ENCODE data around the gene C2orf68. TPM values are rescaled to one million over a fixed set of nuclear protein-coding genes. Genes with fewer than 3 reads are reported as not detected.
"Not testable (repeated sequence)": the region's sequence is repeated elsewhere in the genome, so short reads cannot be mapped to it uniquely, and the experiment has no call there.

The C2orf68 gene
- total RNA-seq, 3 donors from 2014 or later, result 17.1 to 21.0 (median 18.1) TPM

DNA sequence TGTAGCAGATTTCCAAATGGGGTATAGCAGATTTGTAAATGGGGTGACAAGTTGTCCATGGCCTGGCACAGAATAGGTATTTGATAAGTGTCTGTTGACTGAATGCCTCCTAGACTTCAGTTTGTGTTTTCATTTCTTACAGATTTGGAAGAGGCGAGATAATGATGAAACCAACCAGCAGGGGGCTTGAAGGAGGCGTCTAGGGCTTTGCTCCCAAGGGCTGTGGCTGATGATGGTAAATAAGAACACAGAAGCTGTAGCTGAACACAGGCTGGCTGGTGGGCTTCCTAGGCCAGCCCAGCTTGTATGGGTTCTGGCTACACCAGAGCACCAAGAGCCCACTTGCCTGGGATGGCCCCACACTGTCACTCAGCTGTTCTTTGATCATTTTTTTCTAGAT, 36.8 kb upstream of the C2orf68 start:
- DNase-seq, result no peak
- Mint-ChIP-seq H3K36me3 (ENCODE audit: insufficient read depth) (peaks cover 44% of the 10 kb centered on the region), H3K27me3 (ENCODE audit: low read depth) (no peaks in the 10 kb centered on the region), H3K4me1 (ENCODE audit: low read depth) (no peaks in the 10 kb centered on the region), H3K9me3 (no peaks in the 10 kb centered on the region), H3K4me3 (no peak overlapping the region)
- ATAC-seq, result peak in 1 of 2 donors; percentile 27

GRCh38 chr2:85647823-85648526, 36.1 kb upstream of the C2orf68 start:
- H3K36me3 Mint-ChIP-seq (ENCODE audit: insufficient read depth), result peaks cover 43% of the 10 kb centered on the region
- no peak overlapping the region for H3K4me3 Mint-ChIP-seq
- no peaks in the 10 kb centered on the region for H3K9me3 Mint-ChIP-seq
- ATAC-seq (no peak), DNase-seq (no peak)
- H3K4me1 Mint-ChIP-seq (ENCODE audit: low read depth), result no peaks in the 10 kb centered on the region
- H3K27me3 Mint-ChIP-seq (ENCODE audit: low read depth), result no peaks in the 10 kb centered on the region

GRCh38 chr2:85646166-85646565, 34.3 kb upstream of the C2orf68 start:
- ATAC-seq (no peak), DNase-seq (no peak)
- H3K27me3 Mint-ChIP-seq (ENCODE audit: low read depth), result no peaks in the 10 kb centered on the region
- peaks cover 55% of the 10 kb centered on the region for H3K36me3 Mint-ChIP-seq (ENCODE audit: insufficient read depth)
- no peaks in the 10 kb centered on the region for H3K9me3 Mint-ChIP-seq
- H3K4me1 Mint-ChIP-seq (ENCODE audit: low read depth), result peaks cover 6% of the 10 kb centered on the region
- H3K4me3 Mint-ChIP-seq, result no peak overlapping the region

GRCh38 chr2:85644909-85645308, 33.0 kb upstream of the C2orf68 start:
- DNase-seq (no peak), ATAC-seq (no peak)
- H3K27me3 Mint-ChIP-seq (ENCODE audit: low read depth), result no peaks in the 10 kb centered on the region
- no peaks in the 10 kb centered on the region for H3K9me3 Mint-ChIP-seq
- peaks cover 6% of the 10 kb centered on the region for H3K4me1 Mint-ChIP-seq (ENCODE audit: low read depth)
- no peak overlapping the region for H3K4me3 Mint-ChIP-seq
- peaks cover 59% of the 10 kb centered on the region for H3K36me3 Mint-ChIP-seq (ENCODE audit: insufficient read depth)

DNA sequence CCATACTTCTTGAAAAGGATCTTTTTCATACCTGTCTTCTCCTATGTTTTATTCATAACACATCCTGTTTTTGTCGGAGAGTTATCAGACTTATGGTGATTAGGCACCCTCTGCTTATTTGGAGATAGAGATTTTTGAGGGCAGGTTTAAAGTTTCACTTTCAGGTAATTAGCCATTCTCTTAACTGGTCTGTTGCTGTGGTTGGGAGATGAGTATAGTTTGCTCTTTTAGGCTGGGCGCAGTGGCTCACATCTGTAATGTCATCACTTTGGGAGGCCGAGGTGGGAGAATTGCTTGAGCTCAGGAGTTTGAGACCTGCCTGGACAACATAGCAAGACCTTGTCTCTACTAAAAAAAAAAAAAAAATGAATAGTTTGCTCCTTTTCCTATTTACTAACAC, 30.9 kb upstream of the C2orf68 start:
- ATAC-seq (peak; percentile 50 to 73), DNase-seq (no peak)
- no peak overlapping the region for H3K4me3 Mint-ChIP-seq
- no peaks in the 10 kb centered on the region for H3K9me3 Mint-ChIP-seq
- H3K27me3 Mint-ChIP-seq (ENCODE audit: low read depth), result no peaks in the 10 kb centered on the region
- H3K4me1 Mint-ChIP-seq (ENCODE audit: low read depth), result peaks cover 6% of the 10 kb centered on the region
- peaks cover 49% of the 10 kb centered on the region for H3K36me3 Mint-ChIP-seq (ENCODE audit: insufficient read depth)

DNA sequence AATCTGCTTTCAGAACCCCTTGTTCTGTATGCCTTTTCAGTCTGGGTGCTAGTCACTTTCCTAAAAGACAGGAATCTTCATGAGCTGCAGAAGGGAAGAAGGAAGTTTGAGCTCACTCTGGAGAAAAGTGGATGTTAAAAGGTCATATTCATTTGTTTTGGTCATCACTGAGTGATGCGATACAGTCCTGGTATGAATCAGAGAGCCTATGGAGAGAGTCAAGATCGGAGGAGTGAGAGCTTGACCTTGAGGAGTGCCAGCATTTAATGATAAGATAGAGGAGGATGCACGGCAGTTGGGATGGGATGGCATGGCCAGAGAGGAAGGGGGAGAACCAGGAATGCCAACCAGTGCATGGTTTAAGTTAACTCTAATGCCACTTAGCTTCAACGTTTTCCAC, 23.8 kb upstream of the C2orf68 start:
- no peaks in the 10 kb centered on the region for H3K9me3 Mint-ChIP-seq
- ATAC-seq, result no peak
- DNase-seq, result no peak
- H3K4me3 Mint-ChIP-seq, result no peak overlapping the region
- peaks cover 42% of the 10 kb centered on the region for H3K36me3 Mint-ChIP-seq (ENCODE audit: insufficient read depth)
- no peaks in the 10 kb centered on the region for H3K27me3 Mint-ChIP-seq (ENCODE audit: low read depth)
- peaks cover 7% of the 10 kb centered on the region for H3K4me1 Mint-ChIP-seq (ENCODE audit: low read depth)

DNA sequence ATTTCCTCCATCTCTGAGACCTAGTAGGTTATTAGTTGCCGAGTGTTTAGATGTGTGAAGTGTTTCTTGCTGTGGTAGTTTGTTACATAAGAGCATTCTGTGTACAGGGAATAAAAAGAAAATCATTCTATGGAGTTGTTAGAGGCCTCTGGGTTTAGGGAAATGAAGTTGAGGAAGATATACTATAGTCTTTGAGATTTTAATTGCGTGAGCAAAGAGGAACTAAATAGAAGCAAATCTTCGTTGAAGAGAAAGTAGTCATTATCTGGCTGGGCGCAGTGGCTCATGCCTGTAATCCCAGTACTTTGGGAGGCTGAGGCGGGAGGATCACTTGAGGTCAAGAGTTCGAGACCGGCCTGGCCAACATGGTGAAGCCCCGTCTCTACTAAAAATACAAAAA, 23.1 kb upstream of the C2orf68 start:
- no peaks in the 10 kb centered on the region for H3K9me3 Mint-ChIP-seq
- H3K4me1 Mint-ChIP-seq (ENCODE audit: low read depth), result peaks cover 8% of the 10 kb centered on the region
- no peak for DNase-seq
- H3K4me3 Mint-ChIP-seq, result no peak overlapping the region
- no peak for ATAC-seq
- H3K27me3 Mint-ChIP-seq (ENCODE audit: low read depth), result no peaks in the 10 kb centered on the region
- H3K36me3 Mint-ChIP-seq (ENCODE audit: insufficient read depth), result peaks cover 43% of the 10 kb centered on the region

DNA sequence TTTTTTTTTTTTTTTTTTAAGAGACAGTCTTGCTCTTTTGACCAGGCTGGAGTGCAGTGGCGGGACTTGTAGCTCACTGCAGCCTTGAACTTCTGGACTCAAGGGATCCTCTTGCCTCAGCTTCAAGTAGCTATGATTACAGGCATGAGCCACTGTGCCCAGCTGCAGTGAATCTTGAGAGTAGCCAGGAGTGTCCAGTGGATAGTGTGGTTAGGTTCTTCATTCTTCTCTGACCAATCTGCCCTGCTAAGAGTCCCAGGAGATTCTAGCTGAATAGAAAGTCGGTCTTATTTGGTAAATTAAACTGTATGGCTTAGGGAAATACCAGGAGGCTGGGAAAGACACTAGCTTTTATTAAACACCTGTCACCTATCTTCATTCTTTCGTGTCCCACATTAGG, 19.4 kb upstream of the C2orf68 start:
- peaks cover 38% of the 10 kb centered on the region for H3K36me3 Mint-ChIP-seq (ENCODE audit: insufficient read depth)

DNA sequence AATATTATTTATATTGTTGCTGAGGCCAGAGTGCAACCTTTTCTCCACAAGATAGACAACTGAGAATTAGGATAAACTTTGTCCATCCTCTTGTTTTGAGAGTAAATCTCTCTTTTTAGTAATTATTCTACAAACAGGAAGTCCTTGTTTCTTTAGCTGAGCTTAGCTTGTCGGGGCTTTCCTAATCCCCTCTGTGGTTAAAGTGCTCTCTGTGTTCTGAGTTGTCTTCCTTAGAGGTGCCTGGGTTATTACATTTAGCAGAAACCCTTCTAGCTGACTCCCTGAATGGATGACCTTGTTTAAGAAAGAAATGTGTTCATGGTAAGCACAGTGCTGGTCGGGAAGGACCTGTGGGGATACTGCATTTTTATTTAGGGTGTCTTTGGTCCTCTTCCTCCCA, 16.8 kb upstream of the C2orf68 start:
- Mint-ChIP-seq H3K36me3 (ENCODE audit: insufficient read depth) (peaks cover 50% of the 10 kb centered on the region), H3K4me3 (no peak overlapping the region), H3K4me1 (ENCODE audit: low read depth) (peaks cover 11% of the 10 kb centered on the region), H3K9me3 (no peaks in the 10 kb centered on the region), H3K27me3 (ENCODE audit: low read depth) (no peaks in the 10 kb centered on the region)
- DNase-seq, result no peak
- ATAC-seq, result peak; percentile 74 to 79

More for the DNA sequence above, 19.4 kb upstream of the C2orf68 start:
- Mint-ChIP-seq H3K4me1 (ENCODE audit: low read depth) (peaks cover 13% of the 10 kb centered on the region), H3K9me3 (no peaks in the 10 kb centered on the region), H3K4me3 (no peak overlapping the region), H3K27me3 (ENCODE audit: low read depth) (no peaks in the 10 kb centered on the region)
- ATAC-seq, result no peak
- no peak for DNase-seq

DNA sequence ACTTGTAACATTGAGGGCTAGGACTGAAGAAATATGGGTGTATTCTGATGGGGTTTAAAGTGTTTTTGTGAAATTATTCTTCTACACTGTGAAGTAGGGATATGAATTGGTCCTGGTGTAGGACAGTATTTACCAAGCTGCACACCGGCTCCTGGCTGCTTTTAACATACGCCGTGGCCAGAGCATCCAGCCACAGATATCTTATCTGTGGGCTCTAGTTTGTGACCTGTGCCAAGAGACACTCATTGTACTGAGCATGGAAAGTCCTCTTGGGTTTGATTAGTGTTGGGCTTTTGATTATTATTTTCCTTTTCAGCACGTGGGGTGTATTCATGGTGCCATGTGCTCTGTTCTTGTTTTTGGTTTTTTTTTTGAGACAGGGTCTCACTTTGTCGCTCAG, 12.1 kb upstream of the C2orf68 start:
- ATAC-seq, result no peak
- Mint-ChIP-seq H3K4me1 (ENCODE audit: low read depth) (peaks cover 12% of the 10 kb centered on the region), H3K27me3 (ENCODE audit: low read depth) (no peaks in the 10 kb centered on the region), H3K36me3 (ENCODE audit: insufficient read depth) (peaks cover 49% of the 10 kb centered on the region), H3K9me3 (no peaks in the 10 kb centered on the region), H3K4me3 (no peak overlapping the region)
- DNase-seq, result no peak

- H3K4me1 Mint-ChIP-seq (ENCODE audit: low read depth), result peaks cover 17% of the 10 kb centered on the region
- H3K9me3 Mint-ChIP-seq, result no peaks in the 10 kb centered on the region
- H3K36me3 Mint-ChIP-seq (ENCODE audit: insufficient read depth), result peaks cover 42% of the 10 kb centered on the region
- H3K27me3 Mint-ChIP-seq (ENCODE audit: low read depth), result no peaks in the 10 kb centered on the region
- ATAC-seq (no peak), DNase-seq (no peak)
- H3K4me3 Mint-ChIP-seq, result no peak overlapping the region
Observed at GRCh38 chr2:85621338-85621737, 9.5 kb upstream of the C2orf68 start.

- no peaks in the 10 kb centered on the region for H3K27me3 Mint-ChIP-seq (ENCODE audit: low read depth)
- no peak overlapping the region for H3K4me3 Mint-ChIP-seq
- no peaks in the 10 kb centered on the region for H3K9me3 Mint-ChIP-seq
- DNase-seq, result no peak
- peaks cover 17% of the 10 kb centered on the region for H3K4me1 Mint-ChIP-seq (ENCODE audit: low read depth)
- H3K36me3 Mint-ChIP-seq (ENCODE audit: insufficient read depth), result peaks cover 28% of the 10 kb centered on the region
- ATAC-seq, result no peak
Observed at GRCh38 chr2:85619617-85620016, 7.8 kb upstream of the C2orf68 start.

DNA sequence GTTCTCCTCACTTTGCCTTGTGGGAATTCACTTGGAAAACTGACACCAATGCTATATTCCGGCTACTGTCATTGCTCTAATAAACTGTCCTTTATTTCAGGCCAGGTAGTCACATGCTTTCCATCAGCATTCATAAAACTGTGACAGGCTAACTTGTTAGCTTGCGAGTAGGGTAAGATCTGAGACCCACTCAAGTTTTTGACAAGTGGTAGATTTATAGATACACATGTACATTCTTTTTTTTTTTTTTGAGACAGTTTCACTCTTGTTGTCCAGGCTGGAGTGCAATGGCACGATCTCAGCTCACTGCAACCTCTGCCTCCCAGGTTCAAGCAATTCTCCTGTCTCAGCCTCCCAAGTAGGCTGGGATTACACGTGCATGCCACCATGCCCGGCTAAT, 5.9 kb upstream of the C2orf68 start:
- H3K4me1 Mint-ChIP-seq (ENCODE audit: low read depth), result peaks cover 15% of the 10 kb centered on the region
- not testable (repeated sequence) for ATAC-seq; H3K9me3 Mint-ChIP-seq; DNase-seq; H3K27me3 Mint-ChIP-seq (ENCODE audit: low read depth)
- H3K36me3 Mint-ChIP-seq (ENCODE audit: insufficient read depth), result peaks cover 12% of the 10 kb centered on the region
- peak overlapping the region; percentile 97 for H3K4me3 Mint-ChIP-seq

DNA sequence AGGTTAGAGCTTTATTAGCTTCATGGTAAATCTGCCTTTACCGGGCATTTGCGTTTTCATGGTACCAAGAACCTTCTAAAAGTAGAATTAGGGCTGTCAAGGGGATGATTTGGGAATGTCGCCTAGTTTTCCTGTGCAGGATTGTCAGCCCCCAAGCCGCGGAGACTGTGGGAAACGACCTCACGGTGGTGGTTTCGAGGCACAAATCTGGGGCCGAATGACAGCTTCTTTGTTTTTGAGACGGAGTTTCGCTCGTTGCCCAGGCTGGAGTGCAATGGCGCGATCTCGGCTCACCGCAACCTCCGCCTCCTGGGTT, 3.5 kb upstream of the C2orf68 start:
- no peaks in the 10 kb centered on the region for H3K9me3 Mint-ChIP-seq
- H3K4me1 Mint-ChIP-seq (ENCODE audit: low read depth), result peaks cover 23% of the 10 kb centered on the region

DNA sequence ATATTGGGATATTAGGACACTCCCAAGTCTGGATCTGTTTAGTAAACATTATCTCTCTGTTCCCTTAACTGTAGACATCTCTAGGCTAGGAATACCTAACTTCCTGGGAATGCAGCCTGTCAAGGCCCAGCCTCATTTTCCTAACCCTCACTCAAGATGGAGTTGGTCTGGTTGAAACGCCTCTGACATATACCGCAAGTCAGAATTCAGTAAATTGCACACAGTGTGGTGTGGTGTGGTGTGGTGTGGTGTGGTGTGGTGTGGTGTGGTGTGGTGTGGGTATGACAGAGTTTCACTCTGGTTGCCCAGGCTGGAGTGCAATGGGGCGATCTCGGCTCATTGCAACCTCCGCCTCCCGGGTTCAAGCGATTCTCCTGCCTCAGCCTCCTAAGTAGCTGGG, 2.9 kb upstream of the C2orf68 start:
- DNase-seq; ATAC-seq; H3K4me3 Mint-ChIP-seq; H3K27me3 Mint-ChIP-seq (ENCODE audit: low read depth); H3K36me3 Mint-ChIP-seq (ENCODE audit: insufficient read depth); H3K9me3 Mint-ChIP-seq: not testable (repeated sequence)
- H3K4me1 Mint-ChIP-seq (ENCODE audit: low read depth), result peaks cover 28% of the 10 kb centered on the region

More for the DNA sequence above, 3.5 kb upstream of the C2orf68 start:
- Mint-ChIP-seq H3K36me3 (ENCODE audit: insufficient read depth) (peaks cover 6% of the 10 kb centered on the region), H3K27me3 (ENCODE audit: low read depth) (no peaks in the 10 kb centered on the region), H3K4me3 (peak overlapping the region; percentile 97)
- ATAC-seq, result no peak
- no peak for DNase-seq
